ENCODE measurements around the gene LEFTY1. TPM values are rescaled to one million over a fixed set of nuclear protein-coding genes. Genes with fewer than 3 reads are reported as not detected.

Gene LEFTY1
- total and polyA plus RNA-seq, 9 of the 15 experiments (the other 6 are each of a cell fraction or from before 2014, with no cell fraction given), result 0.07 to 0.24 (median 0.17) TPM; not detected in 5

DNA sequence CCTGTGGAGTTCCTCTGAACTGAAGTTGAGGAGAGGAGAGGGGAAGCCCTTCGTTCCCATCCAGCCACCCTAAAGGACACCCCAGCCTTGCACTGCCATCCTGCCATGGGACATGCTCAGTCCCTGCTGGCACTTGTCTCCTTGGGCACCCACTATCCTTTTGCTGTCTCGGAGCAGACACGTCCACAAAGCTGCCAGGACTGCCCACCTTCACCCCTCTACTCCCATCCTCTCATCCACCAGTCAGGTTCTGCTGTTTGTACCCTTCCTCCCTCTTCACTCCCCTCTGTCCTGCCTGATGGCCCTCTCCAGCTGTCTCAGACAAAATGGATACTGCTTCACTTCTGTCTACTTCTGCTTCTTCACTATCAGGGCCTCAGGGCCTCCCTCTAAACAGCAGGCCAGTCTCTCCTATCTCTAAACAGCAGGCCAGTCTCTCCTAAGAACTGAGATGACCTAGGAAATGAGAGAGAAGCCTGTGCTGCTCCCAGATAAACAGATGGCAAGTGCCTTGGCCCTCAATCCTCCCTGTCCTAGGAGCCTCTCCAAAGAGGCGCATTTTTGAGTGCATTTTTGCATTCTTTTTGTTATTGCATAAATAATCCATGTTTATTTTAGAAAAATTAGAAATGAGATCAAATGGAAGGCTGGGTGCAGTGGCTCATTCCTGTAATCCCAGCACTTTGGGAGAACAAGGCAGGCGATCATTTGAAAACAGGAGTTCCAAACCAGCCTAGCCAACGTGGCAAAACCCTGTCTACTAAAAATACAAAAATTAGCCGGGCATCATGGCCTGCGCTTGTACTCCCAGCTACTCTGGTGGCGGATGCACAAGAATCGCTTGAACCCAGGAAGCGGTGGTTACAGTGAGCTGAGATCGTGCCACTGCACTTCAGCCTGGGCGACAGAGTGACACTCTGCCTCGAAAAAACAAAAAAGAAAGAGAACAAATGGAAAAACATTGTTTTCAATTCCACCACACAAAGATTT is 39.5 kb upstream of the LEFTY1 start (continued):
- TF ChIP-seq CC2D1A (IDR thresholded peaks at IDR 0.05) (peak; percentile 99), KDM2B (CRISPR knock-in tag; IDR thresholded peaks at IDR 0.05) (no peak), NCOA6 (IDR thresholded peaks at IDR 0.05) (peak; percentile 52; the same call in 1 of the 2 replicates), JUNB (CRISPR knock-in tag; conservative IDR thresholded peaks at IDR 0.05) (no peak), FUS (optimal IDR thresholded peaks at IDR 0.05; ENCODE audit: low read depth, low read length) (no peak), FIP1L1 (IDR thresholded peaks at IDR 0.05; ENCODE audit: low read depth, low read length, poor library complexity, severe bottlenecking) (no peak), SUPT5H (IDR thresholded peaks at IDR 0.05) (peak; percentile 86), SMARCA5 (IDR thresholded peaks at IDR 0.05) (peak; percentile 90), BRD9 (IDR thresholded peaks at IDR 0.05; ENCODE audit: low read depth, partially characterized antibody) (peak; percentile 99), ZNF280A (IDR thresholded peaks at IDR 0.05; ENCODE audit: low read depth, partially characterized antibody) (no peak), RBM25 (IDR thresholded peaks at IDR 0.05; ENCODE audit: low read depth, low read length, severe bottlenecking) (no peak), POLR2AphosphoS5 (IDR thresholded peaks at IDR 0.05; ENCODE audit: control insufficient read depth, insufficient read depth, low read depth, low read length) (peak; percentile 100), NR1H2 (CRISPR knock-in tag; IDR thresholded peaks at IDR 0.05) (no peak), THAP12 (CRISPR knock-in tag; IDR thresholded peaks at IDR 0.05) (peak; percentile 70; the same call in 1 of the 2 replicates), NFATC3 (IDR thresholded peaks at IDR 0.05) (peak; percentile 93; the same call in 1 of the 2 replicates), SP1 (CRISPR knock-in tag; IDR thresholded peaks at IDR 0.05) (peak; percentile 86; the same call in 1 of the 2 replicates), IFI16 (CRISPR knock-in tag; IDR thresholded peaks at IDR 0.05) (peak; percentile 53; the same call in 1 of the 2 replicates)
- TF ChIP-seq, protein P1, sequence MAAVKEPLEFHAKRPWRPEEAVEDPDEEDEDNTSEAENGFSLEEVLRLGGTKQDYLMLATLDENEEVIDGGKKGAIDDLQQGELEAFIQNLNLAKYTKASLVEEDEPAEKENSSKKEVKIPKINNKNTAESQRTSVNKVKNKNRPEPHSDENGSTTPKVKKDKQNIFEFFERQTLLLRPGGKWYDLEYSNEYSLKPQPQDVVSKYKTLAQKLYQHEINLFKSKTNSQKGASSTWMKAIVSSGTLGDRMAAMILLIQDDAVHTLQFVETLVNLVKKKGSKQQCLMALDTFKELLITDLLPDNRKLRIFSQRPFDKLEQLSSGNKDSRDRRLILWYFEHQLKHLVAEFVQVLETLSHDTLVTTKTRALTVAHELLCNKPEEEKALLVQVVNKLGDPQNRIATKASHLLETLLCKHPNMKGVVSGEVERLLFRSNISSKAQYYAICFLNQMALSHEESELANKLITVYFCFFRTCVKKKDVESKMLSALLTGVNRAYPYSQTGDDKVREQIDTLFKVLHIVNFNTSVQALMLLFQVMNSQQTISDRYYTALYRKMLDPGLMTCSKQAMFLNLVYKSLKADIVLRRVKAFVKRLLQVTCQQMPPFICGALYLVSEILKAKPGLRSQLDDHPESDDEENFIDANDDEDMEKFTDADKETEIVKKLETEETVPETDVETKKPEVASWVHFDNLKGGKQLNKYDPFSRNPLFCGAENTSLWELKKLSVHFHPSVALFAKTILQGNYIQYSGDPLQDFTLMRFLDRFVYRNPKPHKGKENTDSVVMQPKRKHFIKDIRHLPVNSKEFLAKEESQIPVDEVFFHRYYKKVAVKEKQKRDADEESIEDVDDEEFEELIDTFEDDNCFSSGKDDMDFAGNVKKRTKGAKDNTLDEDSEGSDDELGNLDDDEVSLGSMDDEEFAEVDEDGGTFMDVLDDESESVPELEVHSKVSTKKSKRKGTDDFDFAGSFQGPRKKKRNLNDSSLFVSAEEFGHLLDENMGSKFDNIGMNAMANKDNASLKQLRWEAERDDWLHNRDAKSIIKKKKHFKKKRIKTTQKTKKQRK (IDR thresholded peaks at IDR 0.05; ENCODE audit: borderline replicate concordance, low read depth, low read length), result no peak
- TF ChIP-seq, protein P2, sequence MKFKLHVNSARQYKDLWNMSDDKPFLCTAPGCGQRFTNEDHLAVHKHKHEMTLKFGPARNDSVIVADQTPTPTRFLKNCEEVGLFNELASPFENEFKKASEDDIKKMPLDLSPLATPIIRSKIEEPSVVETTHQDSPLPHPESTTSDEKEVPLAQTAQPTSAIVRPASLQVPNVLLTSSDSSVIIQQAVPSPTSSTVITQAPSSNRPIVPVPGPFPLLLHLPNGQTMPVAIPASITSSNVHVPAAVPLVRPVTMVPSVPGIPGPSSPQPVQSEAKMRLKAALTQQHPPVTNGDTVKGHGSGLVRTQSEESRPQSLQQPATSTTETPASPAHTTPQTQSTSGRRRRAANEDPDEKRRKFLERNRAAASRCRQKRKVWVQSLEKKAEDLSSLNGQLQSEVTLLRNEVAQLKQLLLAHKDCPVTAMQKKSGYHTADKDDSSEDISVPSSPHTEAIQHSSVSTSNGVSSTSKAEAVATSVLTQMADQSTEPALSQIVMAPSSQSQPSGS (CRISPR knock-in tag; IDR thresholded peaks at IDR 0.05), result no peak

Measured in K562 (cell line).